K562 (cell line): ENCODE results near the gene PLS1. TPM values are rescaled to one million over a fixed set of nuclear protein-coding genes. Genes with fewer than 3 reads are reported as not detected.

Source experiments
- ATF7 ChIP-seq: fragments of 450-650 bp; IDR thresholded peaks from 2 replicates; pipeline ENCODE4 v1.7.1; 2014; ENCODE audit warnings: mild to moderate bottlenecking, moderate library complexity
- GTF3C2 ChIP-seq: IDR thresholded peaks from 3 replicates; pipeline ENCODE4 v1.6.1; 2011; ENCODE audit warnings: borderline replicate concordance, mild to moderate bottlenecking, moderate library complexity; ENCODE audit not compliant: insufficient read length; ENCODE audit errors: extremely low read depth
- HNRNPLL ChIP-seq: fragments of 200-400 bp; formaldehyde crosslinking; IDR thresholded peaks from 2 replicates; pipeline ENCODE4 v1.6.1; 2017; ENCODE audit warnings: low read length, low read depth, mild to moderate bottlenecking; ENCODE audit not compliant: poor library complexity, severe bottlenecking
- MTA3 ChIP-seq: fragments of 450-650 bp; formaldehyde crosslinking; IDR thresholded peaks from 2 replicates; pipeline ENCODE4 v1.6.1; 2017; ENCODE audit warnings: mild to moderate bottlenecking, borderline replicate concordance
- NFRKB ChIP-seq: fragments of 450-650 bp; IDR thresholded peaks from 2 replicates; pipeline ENCODE4 v1.6.1; 2016; ENCODE audit warnings: low read depth
- RBM15 ChIP-seq: fragments of 200-400 bp; formaldehyde crosslinking; IDR thresholded peaks from 2 replicates; pipeline ENCODE4 v1.6.1; 2018; ENCODE audit warnings: mild to moderate bottlenecking, low read length, moderate library complexity; ENCODE audit not compliant: insufficient read depth
- SNIP1 ChIP-seq: fragments of 450-650 bp; IDR thresholded peaks from 2 replicates; pipeline ENCODE4 v1.7.1; 2017; ENCODE audit warnings: low read depth, mild to moderate bottlenecking
- TEAD2 ChIP-seq: fragments of 450-650 bp; IDR thresholded peaks from 2 replicates; pipeline ENCODE4 v1.6.1; 2016; ENCODE audit warnings: missing genetic modification characterization, control low read depth, missing compliant biosample characterization
- VEZF1 ChIP-seq: fragments of 200-800 bp; sonication (Bioruptor generic); IDR thresholded peaks from 2 replicates; pipeline ENCODE4 v1.6.1; 2017; ENCODE audit warnings: missing genetic modification characterization, missing compliant biosample characterization
- ZMIZ1 ChIP-seq, 2 experiments: fragments of 150-350 bp in 1 of 2; IDR thresholded peaks; 2 replicates each; pipeline ENCODE4 v1.6.1; 2012 to 2016; ENCODE audit warnings: low read depth in 2 of 2, low read length in 2 of 2, mild to moderate bottlenecking in 1 of 2, moderate library complexity in 1 of 2
- ZNF717 ChIP-seq: fragments of 250-450 bp; sonication (Bioruptor Pico); IDR thresholded peaks from 2 replicates; pipeline ENCODE4 v1.5.0; 2021
- polyA plus RNA-seq, 8 experiments: library from polyadenylated mRNA; depleted of rRNA in 4 of 8; stranded (reverse) in 5 of 8; unstranded in 3 of 8; fragments of >200 nt; fragmentation: Nextera tagmentation in 2 of 8; fragmentation: Illumina TruSeq in 1 of 8; extraction: Ambion mirVana in 2 of 8; extraction: Trizol in 1 of 8; gene quantifications; 2 replicates each; pipeline versions ENCODE4 v1.2.1 to v1.2.3, GENCODE V29; 2011 to 2014; ENCODE audit warnings: inconsistent platforms in 1 of 8, missing spikeins in 1 of 8
- total RNA-seq, 7 experiments: library from RNA; depleted of rRNA in 6 of 7; stranded (reverse); fragments of >200 nt in 6 of 7; fragmentation: Illumina TruSeq in 2 of 7; extraction: Trizol in 2 of 7; gene quantifications; 2 replicates each; pipeline versions ENCODE4 v1.2.1 to v1.2.3, GENCODE V29; 2011 to 2021; ENCODE audit warnings: low replicate concordance in 1 of 7
- TF ChIP-seq, protein P1 (sequence below): fragments of 250-450 bp; sonication (Bioruptor Pico); IDR thresholded peaks from 2 replicates; pipeline ENCODE4 v1.4.0; 2020

PLS1 gene
- total and polyA plus RNA-seq, 9 of the 15 experiments (the other 6 are each of a cell fraction or from before 2014, with no cell fraction given) = 6.1 to 21.3 (median 13.0) TPM

GRCh38 chr3:142595951-142596725 lies at the start of gene PLS1 (continued):
- TF ChIP-seq, protein P1, sequence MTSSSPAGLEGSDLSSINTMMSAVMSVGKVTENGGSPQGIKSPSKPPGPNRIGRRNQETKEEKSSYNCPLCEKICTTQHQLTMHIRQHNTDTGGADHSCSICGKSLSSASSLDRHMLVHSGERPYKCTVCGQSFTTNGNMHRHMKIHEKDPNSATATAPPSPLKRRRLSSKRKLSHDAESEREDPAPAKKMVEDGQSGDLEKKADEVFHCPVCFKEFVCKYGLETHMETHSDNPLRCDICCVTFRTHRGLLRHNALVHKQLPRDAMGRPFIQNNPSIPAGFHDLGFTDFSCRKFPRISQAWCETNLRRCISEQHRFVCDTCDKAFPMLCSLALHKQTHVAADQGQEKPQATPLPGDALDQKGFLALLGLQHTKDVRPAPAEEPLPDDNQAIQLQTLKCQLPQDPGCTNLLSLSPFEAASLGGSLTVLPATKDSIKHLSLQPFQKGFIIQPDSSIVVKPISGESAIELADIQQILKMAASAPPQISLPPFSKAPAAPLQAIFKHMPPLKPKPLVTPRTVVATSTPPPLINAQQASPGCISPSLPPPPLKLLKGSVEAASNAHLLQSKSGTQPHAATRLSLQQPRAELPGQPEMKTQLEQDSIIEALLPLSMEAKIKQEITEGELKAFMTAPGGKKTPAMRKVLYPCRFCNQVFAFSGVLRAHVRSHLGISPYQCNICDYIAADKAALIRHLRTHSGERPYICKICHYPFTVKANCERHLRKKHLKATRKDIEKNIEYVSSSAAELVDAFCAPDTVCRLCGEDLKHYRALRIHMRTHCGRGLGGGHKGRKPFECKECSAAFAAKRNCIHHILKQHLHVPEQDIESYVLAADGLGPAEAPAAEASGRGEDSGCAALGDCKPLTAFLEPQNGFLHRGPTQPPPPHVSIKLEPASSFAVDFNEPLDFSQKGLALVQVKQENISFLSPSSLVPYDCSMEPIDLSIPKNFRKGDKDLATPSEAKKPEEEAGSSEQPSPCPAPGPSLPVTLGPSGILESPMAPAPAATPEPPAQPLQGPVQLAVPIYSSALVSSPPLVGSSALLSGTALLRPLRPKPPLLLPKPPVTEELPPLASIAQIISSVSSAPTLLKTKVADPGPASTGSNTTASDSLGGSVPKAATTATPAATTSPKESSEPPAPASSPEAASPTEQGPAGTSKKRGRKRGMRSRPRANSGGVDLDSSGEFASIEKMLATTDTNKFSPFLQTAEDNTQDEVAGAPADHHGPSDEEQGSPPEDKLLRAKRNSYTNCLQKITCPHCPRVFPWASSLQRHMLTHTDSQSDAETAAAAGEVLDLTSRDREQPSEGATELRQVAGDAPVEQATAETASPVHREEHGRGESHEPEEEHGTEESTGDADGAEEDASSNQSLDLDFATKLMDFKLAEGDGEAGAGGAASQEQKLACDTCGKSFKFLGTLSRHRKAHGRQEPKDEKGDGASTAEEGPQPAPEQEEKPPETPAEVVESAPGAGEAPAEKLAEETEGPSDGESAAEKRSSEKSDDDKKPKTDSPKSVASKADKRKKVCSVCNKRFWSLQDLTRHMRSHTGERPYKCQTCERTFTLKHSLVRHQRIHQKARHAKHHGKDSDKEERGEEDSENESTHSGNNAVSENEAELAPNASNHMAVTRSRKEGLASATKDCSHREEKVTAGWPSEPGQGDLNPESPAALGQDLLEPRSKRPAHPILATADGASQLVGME (CRISPR knock-in tag) = peak; percentile 90; the same call in 1 of the 2 replicates
- 0 out of 4 replicates have a peak, but pooled peaks of 1 of the 2 experiments have one; percentile 27 for TF ChIP-seq ZMIZ1 (IDR thresholded peaks at IDR 0.05; ENCODE audit: low read depth in 2 of 2, low read length in 2 of 2)
- peak; percentile 97 for TF ChIP-seq HNRNPLL
- TF ChIP-seq TEAD2 (tag) = no peak
- TF ChIP-seq SNIP1 = no peak
- TF ChIP-seq RBM15 = no peak
- no peak for TF ChIP-seq ZNF717 (CRISPR knock-in tag)
- TF ChIP-seq VEZF1 (CRISPR knock-in tag) = peak; percentile 72
- TF ChIP-seq MTA3 = peak; percentile 86
- TF ChIP-seq ATF7 = peak; percentile 93
- peak; percentile 59; the same call in 1 of the 2 replicates for TF ChIP-seq NFRKB
- no peak for TF ChIP-seq GTF3C2
